ENCODE data around the gene CHST8.
A peak's percentile ranks its signal among the peaks of the same experiment; 100 is the strongest.

CHST8 gene

GRCh38 chr19:33781415-33781935, 159.7 kb downstream of the CHST8 start:
- no peak for TF ChIP-seq CTCF (conservative IDR thresholded peaks at IDR 0.05; ENCODE audit: low read depth, low read length)
- no peak overlapping the region for H3K4me3 ChIP-seq (ENCODE audit: low read depth, low read length)
- DNase-seq (ENCODE audit: low read depth), result no peak

DNA sequence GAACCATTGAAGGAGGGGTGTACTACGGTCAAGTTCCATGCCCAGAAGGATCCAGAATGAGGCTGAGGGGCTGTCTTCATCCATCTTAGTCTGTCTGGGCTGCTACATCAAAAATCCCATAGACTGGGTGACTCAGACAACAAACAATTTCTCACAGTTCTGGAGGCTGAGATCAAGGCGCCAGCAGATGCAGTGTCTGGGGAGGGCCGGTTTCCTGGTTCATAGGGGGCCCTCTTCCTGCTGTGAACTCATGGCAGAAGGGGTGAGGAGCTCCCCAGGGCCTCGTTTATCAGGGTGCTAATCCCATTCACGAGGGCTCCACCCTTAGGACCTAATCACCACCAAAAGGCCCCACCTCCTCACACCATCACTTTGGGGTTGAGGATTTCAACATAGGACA, 160.2 kb downstream of the CHST8 start:
- peak; percentile 68 for DNase-seq (ENCODE audit: low read depth)
- no peak overlapping the region for H3K4me3 ChIP-seq (ENCODE audit: low read depth, low read length)
- TF ChIP-seq CTCF (conservative IDR thresholded peaks at IDR 0.05; ENCODE audit: low read depth, low read length), result no peak

GRCh38 chr19:33784432-33784831, 162.7 kb downstream of the CHST8 start:
- peak; percentile 16 for DNase-seq (ENCODE audit: low read depth)
- TF ChIP-seq CTCF (conservative IDR thresholded peaks at IDR 0.05; ENCODE audit: low read depth, low read length), result no peak
- no peak overlapping the region for H3K4me3 ChIP-seq (ENCODE audit: low read depth, low read length)

DNA sequence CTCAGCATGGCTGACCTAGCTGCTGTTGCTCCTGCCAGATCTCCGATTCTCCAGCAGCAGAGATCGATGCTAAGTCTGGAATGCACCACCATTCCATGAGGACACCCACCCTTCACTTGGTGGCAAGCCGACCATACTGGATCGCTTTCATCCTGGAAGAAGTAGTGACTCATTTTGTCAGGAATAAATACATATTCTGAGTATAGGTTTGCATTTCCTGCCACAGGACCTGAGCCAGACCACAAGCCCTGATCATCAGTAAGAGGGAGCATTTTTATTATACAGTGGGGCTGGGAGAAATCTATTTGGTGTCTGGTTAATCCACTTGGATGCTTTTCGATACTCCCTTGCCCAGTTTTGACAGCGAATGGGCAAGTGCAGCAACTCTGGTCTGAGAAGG, 164.0 kb downstream of the CHST8 start:
- no peak overlapping the region for H3K4me3 ChIP-seq (ENCODE audit: low read depth, low read length)
- DNase-seq (ENCODE audit: low read depth), result peak; percentile 44
- TF ChIP-seq CTCF (conservative IDR thresholded peaks at IDR 0.05; ENCODE audit: low read depth, low read length), result no peak

GRCh38 chr19:33788676-33789075, 166.9 kb downstream of the CHST8 start:
- no peak overlapping the region for H3K4me3 ChIP-seq (ENCODE audit: low read depth, low read length)
- no peak for TF ChIP-seq CTCF (conservative IDR thresholded peaks at IDR 0.05; ENCODE audit: low read depth, low read length)
- no peak for DNase-seq (ENCODE audit: low read depth)

- no peak overlapping the region for H3K4me3 ChIP-seq (ENCODE audit: low read depth, low read length)
- DNase-seq (ENCODE audit: low read depth), result no peak
- TF ChIP-seq CTCF (conservative IDR thresholded peaks at IDR 0.05; ENCODE audit: low read depth, low read length), result no peak
Observed at GRCh38 chr19:33789344-33789743, 167.6 kb downstream of the CHST8 start.

- peak overlapping the region; percentile 71 for H3K4me3 ChIP-seq (ENCODE audit: low read depth, low read length)
- DNase-seq (ENCODE audit: low read depth), result no peak
- no peak for TF ChIP-seq CTCF (conservative IDR thresholded peaks at IDR 0.05; ENCODE audit: low read depth, low read length)
Observed at GRCh38 chr19:33794683-33795369, 173.1 kb downstream of the CHST8 start.
